ELF-1 (cell line): ENCODE data around the gene RFPL2.

Source experiments
- DNase-seq: peaks from one replicate; pipeline ENCODE4 v3.0.0-alpha.2; 2016; ENCODE audit warnings: low read depth, low spot score

The RFPL2 gene

GRCh38 chr22:32204856-32205722 lies at the start of gene RFPL2:
TSS of gene RFPL2 (minus strand) at chr22:32205073. CDS start at chr22:32202451, 2,622 bp downstream.
- DNase-seq: peak; percentile 73

GRCh38 chr22:32249231-32249630 lies 44.4 kb upstream of the RFPL2 start:
- no peak for DNase-seq

DNA sequence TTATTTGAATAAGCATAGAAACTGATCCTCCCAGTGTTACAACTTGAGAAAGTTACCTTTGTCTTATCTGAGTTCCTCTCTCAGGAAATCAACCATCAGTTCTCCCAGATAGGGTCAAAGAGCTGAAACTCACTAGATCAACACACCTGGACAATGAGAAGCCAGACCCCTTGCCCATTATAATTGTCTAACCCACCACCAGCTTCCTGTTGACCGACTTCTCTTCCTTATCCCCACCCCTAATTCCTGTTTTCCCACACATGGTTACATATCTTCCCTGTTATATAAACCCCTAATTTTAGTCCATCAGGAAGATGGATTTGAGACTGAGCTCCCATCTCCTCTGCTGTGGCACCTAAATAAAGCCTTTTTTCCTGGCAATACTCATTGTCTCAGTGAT lies 43.4 kb upstream of the RFPL2 start:
- DNase-seq: no peak

- DNase-seq: no peak
Observed at GRCh38 chr22:32246166-32246565, 41.3 kb upstream of the RFPL2 start.

- DNase-seq: no peak
Observed at GRCh38 chr22:32245042-32245441, 40.2 kb upstream of the RFPL2 start.

DNA sequence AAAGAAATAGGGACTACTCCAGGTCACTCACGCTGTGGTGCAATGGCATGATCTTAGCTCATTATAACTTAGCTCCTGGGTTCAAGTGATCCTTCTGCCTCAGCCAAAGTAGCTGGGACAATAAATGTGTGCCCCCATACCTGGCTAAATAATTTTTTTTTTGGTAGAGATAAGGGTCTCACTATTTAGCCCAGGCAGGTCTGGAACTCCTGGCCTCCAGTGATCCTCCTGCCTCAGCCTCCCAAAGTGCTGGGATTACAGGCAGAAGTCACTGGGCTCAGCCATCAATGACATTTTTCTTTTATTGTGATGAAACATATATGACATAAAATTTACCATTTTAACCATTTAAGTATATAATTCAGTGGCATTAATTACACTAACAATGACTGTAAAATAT lies 39.7 kb upstream of the RFPL2 start:
- DNase-seq: no peak

- no peak for DNase-seq
Observed at GRCh38 chr22:32240461-32240860, 35.6 kb upstream of the RFPL2 start.

- no peak for DNase-seq
Observed at GRCh38 chr22:32237906-32238305, 33.0 kb upstream of the RFPL2 start.

GRCh38 chr22:32236970-32237369 lies 32.1 kb upstream of the RFPL2 start:
- peak; percentile 5 for DNase-seq

DNA sequence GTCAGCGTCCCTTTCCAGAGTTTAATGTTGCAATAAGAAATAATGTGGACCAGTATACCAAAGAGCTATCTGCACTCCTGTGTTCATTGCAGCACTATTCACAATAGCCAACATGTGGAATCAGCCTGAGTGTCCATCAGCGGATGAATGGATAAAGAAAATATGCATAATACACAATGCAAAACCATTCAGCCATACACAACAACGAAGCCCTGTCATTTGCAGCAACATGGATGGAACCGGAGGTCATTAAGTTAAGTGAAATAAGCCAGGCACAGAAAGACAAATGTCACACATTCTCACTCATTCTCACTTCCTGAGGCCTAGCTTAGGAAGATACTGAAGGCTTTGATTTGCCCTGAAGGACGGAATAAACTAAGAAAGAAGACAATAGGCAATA lies 28.2 kb upstream of the RFPL2 start:
- DNase-seq: no peak

DNA sequence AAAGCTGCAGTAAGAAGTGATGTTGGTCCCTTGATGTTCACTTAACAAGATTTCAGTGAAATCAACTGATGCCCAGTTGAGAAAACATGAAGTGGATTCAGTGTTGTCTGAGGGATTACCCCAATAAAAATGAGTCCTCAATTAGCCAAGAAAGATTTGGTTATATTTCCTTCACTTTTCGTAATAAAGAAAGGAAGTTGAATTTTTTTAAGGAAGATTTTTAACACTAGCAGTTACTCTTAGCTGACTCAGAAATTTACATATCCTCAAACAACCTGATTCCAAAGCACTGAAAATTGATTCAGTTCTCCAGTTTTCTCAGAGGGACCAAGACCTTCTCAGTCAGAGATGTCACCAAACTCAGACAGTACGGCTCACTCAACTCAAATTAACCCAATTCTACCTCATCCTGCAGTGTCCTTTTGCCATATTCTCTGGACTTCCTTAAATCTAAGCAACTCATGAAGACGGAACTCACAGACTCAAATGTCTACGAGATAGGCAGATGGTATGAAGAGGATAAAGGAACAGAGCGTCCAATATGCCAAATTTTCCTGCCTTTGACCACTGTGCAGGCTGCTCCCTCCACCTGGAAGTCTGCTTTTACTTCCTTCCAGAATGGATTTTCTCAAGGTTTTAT lies 27.4 kb upstream of the RFPL2 start:
- no peak for DNase-seq

- no peak for DNase-seq
Observed at GRCh38 chr22:32226326-32227104, 21.6 kb upstream of the RFPL2 start.

DNA sequence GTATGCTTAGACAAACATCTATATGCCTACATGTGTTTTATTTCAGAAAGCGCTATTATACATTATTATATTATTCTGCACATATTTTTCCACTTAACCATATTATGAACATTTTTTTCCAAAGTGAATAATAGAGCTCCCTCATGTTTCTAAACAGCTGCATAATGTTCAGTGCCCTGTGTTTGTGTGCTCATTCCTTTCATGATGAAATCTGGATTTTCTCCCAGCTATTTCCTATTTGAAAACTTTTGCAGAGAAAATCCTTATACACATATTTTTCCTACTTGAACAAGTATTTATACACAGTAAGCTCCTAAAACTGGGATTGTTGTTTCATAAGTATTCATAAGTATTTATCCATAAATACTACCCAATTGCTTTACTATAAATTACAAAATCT lies 18.1 kb upstream of the RFPL2 start:
- no peak for DNase-seq

DNA sequence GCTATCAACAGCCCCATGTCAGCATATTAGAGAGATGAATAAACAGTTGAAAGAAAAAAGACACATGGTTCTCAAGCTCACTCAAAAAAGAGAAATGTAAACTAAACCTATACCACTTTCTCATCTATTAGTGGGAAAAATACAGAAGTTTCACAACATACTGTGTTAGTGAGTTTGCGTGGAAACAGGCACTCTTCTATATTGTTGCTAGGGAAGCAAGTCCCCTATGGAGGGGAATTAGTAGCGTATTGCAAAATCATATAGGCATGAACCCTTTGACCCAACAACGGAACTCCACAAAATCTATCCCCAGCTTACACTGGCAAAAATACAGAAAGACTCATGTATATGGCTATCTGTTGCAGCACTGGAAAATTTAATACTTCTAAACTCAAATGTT lies 14.2 kb upstream of the RFPL2 start:
- no peak for DNase-seq

DNA sequence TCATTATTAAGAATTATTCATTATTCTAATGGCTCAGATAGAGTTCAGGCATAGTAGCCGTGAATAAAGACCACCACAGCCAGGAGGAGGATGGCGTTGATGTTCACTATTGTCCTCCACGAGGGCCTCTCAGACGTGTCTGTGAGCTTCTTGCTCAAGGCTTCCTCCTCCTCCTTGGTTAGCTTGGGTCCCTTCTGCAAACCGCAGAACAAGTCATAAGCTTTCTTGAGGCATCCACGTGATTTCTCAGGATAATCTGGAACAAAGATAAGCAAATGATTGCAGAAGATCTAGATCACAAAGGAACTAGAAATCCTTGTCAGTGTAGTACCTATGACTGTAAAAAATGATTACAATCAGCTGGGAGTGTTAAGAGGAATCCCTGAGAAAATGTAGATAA lies 13.6 kb upstream of the RFPL2 start:
- DNase-seq: no peak

DNA sequence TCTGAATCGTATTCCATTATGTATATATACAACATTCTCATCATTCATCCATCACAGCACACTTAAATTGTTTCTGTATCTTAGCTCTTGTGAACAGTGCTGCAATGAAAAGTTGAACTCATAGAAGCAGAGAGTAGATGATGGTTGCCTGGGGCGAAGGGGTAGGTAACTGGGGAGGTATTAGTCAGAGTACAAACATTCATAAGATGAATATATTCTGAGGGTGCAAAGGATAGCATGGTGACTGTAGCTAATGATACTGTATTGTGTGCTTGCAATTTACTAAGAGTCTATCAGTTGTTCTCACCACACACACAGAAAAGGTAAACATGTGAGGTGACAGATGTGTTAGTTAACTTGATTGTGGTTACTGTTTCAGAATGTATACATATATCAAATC lies 12.6 kb upstream of the RFPL2 start:
- DNase-seq: no peak

DNA sequence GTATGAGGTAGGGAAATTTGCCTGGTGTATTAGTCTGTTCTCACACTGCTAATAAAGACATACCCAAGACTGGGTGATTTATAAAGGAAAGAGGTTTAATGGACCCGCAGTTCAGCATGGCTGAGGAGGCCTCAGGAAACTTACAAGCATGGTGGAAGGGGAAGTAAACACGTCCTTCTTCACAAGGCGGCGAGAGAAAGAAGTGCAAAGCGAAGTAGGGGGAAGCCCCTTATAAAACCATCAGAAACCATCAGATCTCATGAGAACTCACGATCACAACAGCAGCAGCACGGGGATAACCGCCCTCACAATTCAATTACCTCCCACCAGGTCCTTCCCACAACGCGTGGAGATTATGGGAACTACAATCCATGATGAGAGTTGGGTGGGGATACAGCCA lies 12.0 kb upstream of the RFPL2 start:
- no peak for DNase-seq

GRCh38 chr22:32211011-32211410 lies 6.1 kb upstream of the RFPL2 start:
- DNase-seq: no peak

DNA sequence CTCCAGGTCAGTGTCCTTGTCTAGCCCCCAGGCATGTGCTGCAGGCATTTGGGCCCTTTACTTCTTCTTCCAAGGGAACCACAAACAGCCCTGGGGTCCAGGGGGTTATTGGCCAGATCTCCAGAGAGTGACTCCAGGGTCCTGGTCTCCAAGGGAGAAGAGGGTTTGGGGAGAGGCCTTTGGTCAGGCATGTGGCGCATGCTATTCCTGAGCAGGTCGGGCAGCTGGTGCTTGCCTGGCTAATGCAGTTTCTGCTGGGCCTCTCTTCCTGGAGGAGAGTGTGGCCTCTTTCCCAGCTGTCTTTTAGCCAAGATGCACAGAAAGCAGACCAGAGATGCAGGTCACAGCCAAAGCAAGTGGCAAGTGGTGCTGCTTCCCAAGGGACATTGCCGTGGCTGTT lies 3.8 kb upstream of the RFPL2 start:
- no peak for DNase-seq

DNA sequence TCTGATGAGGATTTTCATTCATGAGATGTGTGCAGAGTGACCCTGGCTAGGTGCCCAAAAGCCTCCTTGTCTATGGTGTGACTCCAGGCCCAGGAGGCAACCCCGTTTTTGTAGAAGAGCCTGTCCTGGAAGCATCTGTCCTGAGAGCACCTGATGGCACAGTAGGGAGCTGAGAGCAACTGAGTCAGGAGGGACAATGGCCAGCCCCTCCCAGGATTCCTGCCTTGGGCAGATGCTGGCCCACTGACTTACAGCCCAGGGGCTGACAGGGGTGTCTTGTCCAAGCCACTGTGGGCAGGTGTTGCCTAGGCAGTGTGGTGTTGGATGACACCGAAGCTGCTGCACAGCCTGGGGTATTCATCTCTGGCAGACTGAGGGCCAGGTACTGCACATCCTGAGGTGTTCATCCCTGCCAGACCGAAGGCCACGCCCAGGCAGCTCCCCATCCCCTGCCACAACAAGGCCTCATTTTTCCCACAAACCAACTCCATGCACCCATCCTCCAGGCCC lies 3.2 kb upstream of the RFPL2 start:
- DNase-seq: no peak

DNA sequence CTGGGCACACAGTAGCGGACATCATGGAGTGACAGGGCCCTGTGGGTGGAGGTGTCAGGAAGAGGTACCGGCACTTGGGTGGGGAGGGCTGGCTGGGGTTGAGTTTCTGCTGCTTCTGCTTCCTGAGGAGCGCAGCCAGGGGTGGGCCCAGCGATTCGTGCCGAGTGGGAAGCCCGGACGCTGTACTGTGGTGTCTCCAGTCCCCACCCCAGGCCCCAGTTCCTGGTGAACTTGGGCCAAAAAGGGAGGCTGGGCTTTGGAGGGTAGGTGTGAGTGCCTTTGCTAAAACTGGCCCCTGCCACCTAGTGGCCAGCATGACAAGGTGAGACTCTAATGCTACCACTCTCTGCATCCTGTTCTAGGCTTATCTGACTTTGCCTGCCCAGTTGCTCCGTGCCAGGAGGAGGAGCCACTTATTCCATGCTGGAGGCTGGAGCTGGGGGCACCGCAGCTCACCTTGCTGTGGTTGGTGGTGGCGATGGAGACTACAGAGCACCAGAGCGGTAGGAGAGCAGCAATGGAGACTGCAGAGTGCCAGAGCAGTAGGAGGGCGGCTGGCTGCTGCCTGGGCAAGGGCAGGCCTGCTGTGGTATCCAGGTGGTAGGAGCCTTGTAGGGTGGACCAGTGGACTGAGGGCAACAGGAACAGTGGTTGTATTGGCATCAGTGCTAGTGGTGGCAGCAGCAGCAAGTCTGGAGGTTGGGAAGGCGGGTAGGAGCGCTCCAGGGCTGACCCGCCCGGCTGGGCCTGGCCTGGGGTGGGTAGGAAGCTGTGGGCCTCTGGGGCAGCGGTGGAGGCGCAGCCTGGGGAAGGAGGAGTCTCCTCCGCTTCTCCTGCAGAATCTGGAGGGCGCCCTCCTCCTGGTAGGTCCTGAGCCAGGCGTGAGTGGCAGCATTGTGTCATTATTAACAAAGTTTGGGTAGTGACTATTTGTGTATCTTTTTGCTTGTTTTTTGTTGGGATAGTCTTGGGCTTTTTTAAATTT lies 2.2 kb upstream of the RFPL2 start:
- peak; percentile 48 for DNase-seq
